CD4-positive, alpha-beta T cell treated with Interleukin-6 at 100 ng/mL for 8 hours (primary cell): ENCODE results near the gene SIL1.
"Not testable (repeated sequence)": the region's sequence is repeated elsewhere in the genome, so short reads cannot be mapped to it uniquely, and the experiment has no call there.

Experiments
- DNase-seq: peaks from one replicate; pipeline ENCODE4 v3.0.0-alpha.2; 2020; ENCODE audit warnings: mixed read lengths, low spot score

Gene SIL1

DNA sequence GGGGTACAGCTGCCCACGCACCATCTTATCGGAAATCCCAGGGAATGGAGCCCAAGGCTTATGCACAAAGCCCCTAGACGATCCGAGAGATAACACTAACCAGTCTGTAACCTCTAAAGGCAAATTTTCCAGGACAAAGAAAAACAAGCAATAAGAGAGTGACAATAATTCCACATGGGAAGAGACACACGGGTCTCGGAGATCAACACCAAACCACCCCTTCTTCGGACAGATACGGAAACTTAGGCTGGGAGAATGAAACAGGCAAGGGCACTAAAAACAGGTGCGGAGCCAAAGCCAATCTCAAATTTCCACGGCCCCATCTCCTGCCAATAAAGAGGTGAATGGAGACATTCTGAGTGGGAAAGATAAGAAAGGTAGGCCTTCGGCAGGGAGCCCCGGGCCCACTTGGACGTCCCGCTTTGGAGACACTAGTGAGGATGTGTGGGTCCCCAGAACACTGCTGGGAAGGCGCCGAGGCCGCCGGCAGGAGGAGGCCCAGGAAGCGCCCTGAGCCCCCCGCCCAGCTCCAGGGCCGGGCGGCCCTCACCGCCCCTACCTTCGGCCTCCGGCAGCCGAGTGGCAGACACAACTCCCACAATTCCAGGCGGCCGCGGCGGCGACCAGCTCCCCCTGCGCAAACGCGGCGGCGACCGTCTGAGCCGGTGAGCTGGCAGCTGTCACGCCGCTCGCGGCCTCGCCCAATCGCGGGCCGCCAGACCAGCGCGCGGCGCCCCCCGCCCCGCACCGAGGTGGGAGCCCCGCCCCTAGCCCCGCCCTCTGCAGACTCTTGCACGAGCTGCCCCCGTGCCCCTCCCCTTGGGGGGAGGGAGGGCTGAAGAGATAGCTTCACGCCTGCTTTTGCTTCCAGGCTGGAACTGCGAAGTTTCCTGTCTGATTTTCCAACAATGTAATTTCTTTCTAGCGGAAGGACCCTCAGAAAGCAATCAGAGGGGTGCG is at the start of gene SIL1:
Gene SIL1 (minus strand): TSS at position 659 of the 960 bp plus-strand sequence. CDS start 70,525 bp downstream, outside the sequence.
- DNase-seq = peak; percentile 97

DNA sequence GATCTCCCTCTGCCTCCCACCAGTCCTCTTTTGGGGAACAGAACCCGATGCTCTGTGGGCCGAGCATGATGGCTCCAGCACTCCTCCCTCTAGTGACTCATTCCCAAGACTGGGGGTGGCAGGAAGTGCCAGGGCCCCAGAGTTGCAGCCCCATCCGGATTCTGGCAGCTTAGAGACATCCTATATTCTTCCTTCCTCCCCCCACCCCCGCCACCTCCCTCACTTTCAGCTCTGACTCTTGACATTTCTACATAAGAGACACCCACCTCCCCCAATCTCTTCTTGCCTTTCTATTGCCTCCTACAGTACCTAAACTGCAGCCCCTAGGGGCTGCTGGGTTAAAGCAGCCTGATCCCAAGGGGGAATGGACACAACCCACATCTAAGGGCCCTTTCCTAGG is 48.2 kb upstream of the SIL1 start:
- DNase-seq = no peak

DNA sequence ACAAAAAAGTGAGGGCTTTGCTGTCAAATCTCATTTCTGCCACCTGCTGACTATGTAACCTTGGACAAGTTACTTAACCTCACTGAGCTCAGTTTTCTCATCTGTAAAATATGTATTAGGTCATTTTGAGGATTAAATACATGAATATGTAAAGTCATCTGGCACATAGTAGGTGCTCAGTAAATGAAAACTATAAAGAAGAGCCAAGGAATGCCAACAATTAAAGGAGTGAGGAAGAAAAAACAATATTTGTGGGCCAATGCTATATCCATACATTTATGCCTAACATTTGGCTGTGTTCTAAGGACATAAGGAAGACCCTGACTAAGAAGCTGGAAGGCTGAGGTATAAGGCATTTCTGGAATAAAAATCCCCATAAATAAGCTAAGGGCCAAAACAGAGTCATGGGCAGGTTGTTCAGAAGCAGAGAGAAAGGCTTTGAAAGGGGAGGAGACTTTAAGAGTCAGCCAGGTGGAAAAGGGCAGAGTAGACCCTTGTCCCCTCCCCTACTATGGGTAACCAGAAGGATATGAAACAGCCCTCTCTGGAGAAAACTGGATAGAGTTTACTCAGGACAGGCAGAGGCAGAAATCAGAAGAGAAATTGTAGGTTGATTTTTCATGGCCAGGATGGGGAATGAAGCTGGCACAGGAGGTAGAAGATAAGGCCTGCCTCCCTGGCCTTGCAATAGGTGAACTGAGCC is 47.6 kb upstream of the SIL1 start:
- no peak for DNase-seq

DNA sequence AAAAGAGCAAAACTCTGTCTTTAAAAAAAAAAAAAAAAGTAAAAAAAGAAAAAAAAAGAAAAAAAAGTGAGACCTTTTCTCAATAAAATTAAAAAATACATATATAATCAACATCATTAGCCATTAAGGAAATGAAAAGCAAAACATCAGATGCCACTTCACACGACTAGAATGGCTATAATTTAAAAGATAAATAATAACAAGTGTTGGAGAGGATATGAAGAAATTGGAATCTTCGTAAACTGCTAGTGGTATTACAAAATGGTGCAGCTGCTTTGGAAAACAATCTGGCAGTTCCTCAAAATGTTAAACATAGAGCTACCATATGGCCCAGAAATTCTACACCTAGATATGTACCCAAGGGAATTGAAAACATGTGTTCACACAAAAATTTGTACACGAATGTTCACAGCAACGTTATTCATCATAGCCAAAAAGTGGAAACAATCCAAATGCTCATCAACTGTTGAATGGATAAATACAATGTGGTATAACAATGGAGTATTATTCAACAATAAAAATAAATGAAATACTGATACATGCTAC is 45.3 kb upstream of the SIL1 start:
- DNase-seq = no peak

DNA sequence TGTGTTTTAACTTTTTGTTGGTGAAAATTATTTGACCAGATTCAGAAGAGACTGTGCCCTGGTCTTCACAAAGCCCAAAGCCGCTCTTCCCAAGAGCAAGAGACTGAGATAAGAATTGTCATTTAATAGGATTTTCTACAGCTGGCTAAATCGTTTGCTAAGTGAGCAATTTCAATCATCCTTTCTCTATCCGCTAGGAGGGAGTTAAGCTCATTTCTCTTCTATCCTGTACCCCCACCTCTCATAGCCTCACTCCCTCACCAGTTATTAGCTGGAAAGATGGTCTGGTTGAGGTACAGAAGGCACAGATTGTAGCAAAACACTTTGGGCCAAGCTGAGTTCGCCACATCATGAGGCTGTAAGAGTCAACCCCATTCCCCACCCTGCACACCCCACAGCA is 43.0 kb upstream of the SIL1 start:
- DNase-seq = no peak

DNA sequence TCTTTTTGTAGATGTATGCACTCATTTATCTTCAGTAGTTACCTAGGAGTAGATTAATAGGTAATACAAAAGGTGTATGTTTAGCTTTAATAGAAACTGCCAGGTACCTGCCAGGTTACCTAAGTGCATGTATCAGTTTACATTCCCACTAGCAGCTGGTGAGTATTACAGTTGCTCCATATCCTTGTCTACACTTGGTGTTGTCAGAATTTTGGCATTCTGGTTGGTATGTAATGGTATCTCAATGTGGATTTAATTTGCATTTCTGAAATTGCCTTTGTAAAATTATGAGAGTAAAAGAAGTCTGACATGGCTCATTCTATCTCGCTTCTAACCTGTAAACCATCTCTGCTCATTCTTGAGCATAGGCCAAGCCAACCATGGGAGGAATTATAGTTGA is 38.3 kb upstream of the SIL1 start:
- no peak for DNase-seq

DNA sequence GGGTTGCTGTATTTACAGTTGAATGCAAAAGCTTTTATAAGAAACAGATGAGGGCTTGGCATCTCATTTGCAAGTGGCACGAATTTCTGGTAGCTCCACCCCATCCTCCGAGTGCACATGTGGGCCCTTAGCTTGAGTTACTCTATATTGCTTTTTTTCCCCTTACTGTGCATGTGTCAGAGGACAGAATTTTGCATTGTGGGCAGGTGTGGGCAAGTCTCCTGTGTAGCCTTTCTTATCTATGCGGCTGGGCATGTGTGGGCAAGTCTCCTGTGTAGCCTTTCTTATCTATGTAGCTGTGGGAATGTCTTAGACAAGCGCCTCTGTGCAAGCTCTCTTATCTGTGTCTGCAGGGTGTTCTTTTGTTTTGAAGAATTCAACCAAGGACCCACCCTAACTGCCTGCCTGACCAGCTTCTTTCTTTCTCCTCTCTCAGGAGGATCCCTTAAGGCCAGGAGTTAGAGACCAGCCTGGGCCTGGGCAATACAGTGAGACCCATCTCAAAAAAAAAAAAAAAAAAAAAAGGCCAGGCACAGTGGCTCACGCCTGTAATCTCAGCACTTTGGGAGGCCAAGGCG is 34.1 kb upstream of the SIL1 start:
- DNase-seq = no peak

DNA sequence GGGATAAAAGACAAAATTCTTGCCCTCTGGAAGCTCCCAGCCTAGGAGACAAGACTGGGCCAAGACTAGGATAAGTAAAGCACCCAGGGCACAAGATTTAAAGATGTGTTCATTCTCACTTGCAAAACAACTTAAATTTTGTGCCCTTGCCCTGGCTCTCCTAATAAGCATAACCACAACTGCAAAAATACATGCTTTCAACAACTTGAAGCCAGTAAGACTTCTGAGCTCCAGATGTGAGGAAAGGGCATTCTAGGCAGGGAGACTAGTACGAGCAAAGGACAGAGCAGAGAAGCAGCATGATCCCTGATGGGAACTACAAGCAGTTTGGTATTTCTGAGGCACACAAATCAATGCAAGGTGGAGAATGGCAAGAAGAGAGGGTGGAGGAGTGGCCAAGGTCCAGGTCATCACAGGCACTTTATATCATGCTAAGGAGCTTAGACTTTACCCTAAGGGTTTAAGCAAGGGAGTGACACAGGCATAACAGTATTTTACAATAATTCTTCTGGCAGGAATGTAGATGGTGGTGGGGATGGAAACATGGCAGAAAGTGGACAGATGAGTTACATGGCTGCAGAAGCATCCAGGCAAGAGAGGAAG is 30.1 kb upstream of the SIL1 start:
- no peak for DNase-seq

DNA sequence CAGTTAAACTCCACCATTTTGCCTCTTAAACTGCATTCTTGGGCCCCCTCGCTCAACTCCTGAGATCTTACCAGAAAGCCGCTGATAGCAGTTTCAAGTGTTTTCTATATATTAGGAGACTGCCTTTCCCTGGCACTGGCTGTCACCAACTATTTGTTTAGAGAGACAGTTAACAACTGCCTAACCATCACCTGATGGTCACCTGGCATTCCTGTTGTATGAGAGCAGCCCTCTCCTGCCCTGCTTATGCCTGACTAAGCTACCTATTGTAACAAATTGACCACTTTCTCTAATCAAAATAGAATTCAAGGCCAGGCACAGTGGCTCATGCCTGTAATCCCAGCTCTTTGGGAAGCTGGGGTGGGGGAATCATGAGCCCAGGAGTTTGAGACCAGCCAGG is 28.0 kb upstream of the SIL1 start:
- no peak for DNase-seq

DNA sequence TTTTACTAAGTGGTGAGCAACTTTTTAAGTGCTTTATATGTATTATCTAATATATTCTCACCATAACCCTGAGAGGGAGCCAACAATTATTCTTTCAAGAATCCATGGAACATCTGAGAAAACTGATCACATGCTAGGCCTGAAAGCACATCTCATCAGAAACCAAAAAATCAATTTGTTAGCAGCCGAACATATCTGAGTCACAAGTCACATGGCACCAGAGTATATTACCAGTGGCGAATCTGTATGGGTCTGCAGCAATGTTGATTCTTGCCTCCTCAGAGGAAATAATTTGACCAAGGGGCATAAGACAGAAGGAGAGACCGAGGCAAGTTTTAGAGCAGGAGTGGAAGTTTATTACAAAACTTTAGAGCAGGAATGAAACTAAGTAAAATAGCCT is 25.3 kb upstream of the SIL1 start:
- DNase-seq = no peak

DNA sequence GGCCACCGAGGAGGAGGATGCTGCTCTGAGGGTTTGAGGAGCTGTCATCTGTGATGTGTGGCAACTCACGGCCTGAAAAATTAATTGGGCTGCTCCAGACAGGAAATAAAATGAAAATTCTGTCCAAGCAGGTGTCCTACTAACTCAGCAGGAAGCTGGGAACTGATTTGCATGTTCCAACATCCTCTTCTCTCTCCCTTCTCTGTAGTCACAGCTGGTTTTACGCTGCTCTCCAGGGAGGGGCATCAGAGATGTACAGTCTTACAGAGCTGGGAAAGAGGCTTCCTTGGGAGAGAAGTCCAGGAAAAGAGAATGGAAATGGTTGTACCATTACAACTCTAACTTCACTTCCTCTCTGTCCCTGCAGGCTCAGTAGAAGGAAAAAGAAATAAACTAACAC is 24.2 kb upstream of the SIL1 start:
- DNase-seq = no peak

DNA sequence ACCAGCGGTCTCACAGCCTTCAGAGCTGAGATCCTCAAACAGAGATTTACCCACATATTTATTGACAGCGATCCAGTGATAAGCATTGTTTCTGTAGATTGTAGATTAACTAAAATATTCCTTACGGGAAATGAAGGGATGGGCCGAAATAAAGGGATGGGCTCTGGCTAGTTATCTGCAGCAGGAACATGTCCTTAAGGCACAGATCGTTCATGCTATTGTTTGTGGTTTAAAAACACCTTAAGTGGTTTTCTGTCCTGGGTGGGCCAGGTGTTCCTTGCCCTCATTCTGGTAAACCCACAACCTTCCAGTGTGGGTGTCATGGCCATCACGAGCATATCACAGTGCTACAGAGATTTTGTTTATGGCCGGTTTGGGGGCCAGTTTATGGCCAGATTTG is 19.9 kb upstream of the SIL1 start:
- DNase-seq = not testable (repeated sequence)

DNA sequence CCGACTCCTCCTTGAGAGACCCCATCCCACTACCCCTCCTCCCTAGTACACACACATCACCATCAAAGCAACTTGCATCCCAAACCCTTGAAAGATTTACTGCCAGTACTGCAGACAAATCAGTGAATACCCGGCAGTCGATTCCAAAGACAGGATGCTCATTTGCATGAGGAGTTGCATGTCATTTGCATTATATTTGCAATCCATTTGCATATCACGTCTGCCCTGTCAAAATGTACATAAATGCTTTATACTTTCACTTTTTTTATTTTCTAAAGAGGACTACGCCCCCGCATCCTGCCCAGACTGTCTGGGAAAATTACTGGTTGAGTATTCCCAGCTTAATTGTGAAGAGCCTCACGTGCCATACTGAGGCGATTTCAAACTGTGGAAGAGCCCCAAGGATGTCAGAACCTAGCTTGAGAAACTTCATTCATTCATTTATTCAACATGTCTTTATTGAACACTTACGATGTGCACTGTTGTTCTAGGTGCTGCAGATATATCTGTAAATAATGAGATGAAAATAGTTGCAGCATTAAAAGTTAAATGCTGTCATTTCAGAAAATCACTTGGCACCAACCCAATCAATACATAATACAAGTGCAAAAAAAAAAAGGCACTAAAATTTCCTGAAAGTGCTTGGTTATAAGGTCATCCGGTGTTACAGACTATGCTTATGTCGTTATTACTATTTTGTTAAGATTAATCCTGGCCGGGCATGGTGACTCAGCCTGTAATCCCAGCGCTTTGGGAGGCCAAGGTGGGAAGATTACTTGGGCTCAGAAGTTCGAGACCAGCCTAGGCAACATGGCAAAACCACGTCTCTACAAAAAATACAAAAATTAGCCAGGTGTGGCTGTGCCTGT is 17.2 kb upstream of the SIL1 start:
- DNase-seq = no peak

DNA sequence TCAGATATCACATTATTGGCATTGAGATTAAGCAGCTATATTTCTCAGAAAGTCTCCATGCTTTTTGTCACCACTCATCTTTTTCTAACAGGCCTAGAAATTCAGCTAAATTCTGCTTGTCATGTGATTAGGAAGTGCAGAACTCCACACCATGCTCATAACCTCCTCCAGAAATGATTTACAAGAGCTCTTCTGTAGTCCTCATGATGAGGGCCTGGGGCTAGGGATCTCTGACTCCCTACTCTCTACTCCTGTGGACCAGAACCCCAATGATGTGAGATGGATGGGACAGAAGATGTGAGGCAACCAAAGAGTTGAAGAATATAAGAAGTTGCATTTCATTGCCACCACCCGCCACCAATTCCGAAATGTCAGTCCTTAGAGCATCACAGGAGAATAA is 16.5 kb upstream of the SIL1 start:
- no peak for DNase-seq

DNA sequence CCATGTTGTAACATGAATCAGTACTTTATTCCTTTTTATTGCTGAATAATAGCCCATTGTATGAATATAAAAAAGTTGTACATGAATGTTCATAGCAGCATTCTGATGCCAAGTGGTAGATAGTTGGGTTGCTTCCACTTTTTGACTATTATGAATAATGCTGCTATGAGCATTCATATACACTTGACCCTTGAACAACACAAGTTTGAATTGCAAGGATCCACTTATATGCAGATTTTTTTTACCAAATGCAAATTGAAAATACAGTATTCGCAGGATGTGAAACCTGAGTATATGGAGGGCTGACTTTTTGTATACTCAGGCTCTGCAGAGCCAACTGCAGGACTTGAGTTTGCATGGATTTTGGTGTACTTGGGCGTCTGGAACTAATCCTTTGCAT is 14.7 kb upstream of the SIL1 start:
- DNase-seq = no peak

DNA sequence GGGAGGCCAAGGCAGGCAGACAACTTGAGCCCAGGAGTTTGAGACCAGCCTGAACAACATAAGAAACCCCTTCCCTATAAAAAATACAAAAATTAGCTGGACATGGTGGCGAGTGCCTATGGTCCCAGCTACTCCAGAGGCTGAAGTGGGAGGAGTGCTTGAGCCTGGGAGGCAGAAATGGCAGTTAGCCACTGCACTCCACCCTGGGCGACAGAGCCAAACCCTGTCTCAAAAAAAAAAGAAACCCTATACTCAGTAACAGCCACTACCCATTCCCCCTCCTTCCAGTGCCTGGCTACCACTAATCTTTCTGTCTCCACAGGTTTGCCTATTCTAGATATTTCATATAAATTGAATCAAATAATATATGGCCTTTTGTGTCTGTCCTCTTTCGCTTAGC is 14.3 kb upstream of the SIL1 start:
- no peak for DNase-seq

DNA sequence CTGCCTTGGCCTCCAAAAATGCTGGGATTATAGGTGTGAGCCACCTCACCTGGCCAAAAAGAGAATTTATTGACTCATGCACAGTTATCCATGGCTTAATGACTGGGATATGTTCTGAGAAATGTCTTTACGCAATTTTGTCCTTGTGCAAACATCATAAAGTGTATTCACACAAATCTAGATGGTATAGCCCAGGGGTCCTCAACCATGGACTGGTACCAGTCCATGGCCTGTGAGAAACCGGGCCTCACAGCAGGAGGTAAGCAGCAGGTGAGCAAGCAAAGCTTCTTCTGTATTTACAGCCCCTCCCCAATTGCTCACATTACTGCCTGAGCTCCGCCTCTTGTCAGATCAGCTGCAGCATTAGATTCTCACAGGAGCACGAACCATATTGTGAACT is 12.4 kb upstream of the SIL1 start:
- no peak for DNase-seq

DNA sequence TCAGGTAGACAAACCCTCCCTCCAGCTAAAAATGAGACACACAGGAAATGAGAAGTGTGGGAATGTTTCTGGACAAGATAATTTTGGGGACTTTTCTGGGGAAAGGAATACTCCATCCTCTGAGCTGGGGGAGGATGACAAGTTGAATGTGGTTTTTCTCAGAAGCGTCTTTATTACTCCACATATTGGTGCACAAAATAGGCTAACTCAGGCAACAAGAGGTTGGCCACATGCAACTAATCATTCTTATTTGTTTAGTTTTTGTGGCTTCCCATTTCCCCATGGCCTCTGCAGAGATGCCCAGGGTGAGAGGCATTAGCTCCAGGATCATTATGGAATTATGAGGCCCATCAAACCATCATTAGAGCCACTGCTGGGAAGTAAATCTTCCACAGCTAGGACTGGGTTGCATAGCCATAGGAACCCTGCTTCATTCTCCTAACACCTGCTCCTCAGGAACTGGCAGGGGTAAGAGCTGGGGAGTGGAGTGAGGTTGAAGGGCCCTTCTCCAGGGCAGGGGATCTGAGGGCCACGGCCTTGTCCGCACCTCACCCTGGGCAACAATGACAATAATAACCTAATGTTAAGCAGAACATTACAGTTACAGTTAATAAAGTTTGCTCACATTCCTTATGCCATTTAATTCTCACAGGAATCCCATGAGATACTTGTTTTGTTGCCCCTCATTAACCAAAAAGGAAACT is 9.3 kb upstream of the SIL1 start:
- DNase-seq = no peak

DNA sequence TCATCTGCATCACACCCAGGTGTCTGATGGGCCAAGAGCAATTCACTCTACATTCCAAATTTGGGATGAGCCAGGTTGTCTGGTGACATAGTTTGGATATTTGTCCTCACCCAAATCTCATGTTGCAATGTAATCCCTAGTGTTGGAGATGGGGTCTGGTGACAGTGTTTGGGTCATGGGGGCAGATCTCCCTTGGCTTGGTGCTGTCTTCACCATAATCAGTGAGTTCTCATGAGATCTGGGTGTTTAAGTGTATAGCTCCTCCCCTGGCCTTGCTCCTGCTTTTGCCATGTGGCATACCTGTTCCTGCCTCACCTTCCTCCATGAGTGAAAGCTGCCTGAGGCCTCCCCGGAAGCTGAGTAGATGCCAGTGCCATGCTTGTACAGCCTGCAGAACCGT is 7.4 kb upstream of the SIL1 start:
- DNase-seq = no peak

DNA sequence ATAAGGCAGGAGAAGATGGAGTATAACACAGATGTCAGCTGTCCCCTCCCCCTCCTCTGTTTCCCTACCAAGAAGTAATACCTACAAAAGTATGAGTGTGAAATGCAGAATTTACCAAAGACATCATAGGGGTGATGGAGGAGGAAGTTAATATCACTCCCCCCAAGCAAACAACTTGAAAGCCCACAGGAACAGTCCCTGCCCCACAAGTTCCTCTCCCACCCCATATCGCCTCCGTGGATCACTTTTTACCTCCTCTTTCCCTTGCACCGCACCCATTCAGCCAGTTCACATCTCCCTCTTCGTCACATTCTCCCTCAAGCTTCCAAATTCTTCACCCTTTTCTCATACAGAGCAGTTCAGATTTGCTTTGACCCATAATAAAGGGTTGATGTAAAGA is 7.0 kb upstream of the SIL1 start:
- no peak for DNase-seq

DNA sequence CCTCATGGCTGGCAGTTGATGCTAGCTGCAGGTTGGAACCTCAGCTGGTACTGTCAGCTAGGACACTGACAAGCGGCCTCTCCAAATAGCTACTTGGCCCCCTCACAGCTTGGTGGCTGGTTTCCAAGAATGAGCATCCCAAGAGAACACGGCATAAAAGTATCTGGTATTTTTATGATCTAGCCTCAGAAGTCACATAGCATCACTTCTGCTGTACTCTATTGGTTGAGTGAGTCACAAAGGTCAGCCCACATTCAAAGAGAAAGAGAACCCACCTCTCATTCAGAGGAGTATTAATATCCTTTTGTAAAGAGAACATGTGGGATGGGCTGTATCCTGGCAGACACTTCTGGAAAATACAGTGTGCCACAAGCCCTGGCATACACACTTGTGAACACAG is 6.0 kb upstream of the SIL1 start:
- DNase-seq = no peak
